SK-N-SH treated with all-trans-retinoic acid at 6 μM for 48 hours (cell line): ENCODE data around the gene WNK2.

Experiments
- ATAC-seq: fragments of 200-7000 bp; cut with Tn5 transposase; 3 replicates; pipeline ENCODE4 v1.9.1; 2020; ENCODE audit warnings: mild to moderate bottlenecking, moderate library complexity
- ARNTL ChIP-seq: fragments of 450-650 bp; formaldehyde crosslinking; IDR thresholded peaks from 2 replicates; pipeline ENCODE4 v1.5.0; 2020; ENCODE audit warnings: low read depth, mild to moderate bottlenecking, moderate library complexity, borderline replicate concordance
- BACH2 ChIP-seq: fragments of 250-450 bp; sonication (Bioruptor Pico); IDR thresholded peaks from 2 replicates; pipeline ENCODE4 v1.9.0; 2021; ENCODE audit warnings: mild to moderate bottlenecking, borderline replicate concordance
- CREB5 ChIP-seq: fragments of 250-450 bp; sonication (Bioruptor Pico); IDR thresholded peaks from 2 replicates; pipeline ENCODE4 v1.5.1; 2020; ENCODE audit warnings: low read depth, mild to moderate bottlenecking, moderate library complexity
- ISL1 ChIP-seq: fragments of 250-450 bp; sonication (Bioruptor Pico); IDR thresholded peaks from 2 replicates; pipeline ENCODE4 v2.1.2; 2022; ENCODE audit warnings: mild to moderate bottlenecking, moderate library complexity
- OSR1 ChIP-seq: fragments of 250-450 bp; sonication (Bioruptor Pico); IDR thresholded peaks from 2 replicates; pipeline ENCODE4 v1.8.0; 2022; ENCODE audit warnings: moderate library complexity, mild to moderate bottlenecking, inconsistent platforms
- PATZ1 ChIP-seq: fragments of 250-450 bp; sonication (Bioruptor Pico); IDR thresholded peaks from 2 replicates; pipeline ENCODE4 v1.8.0; 2020; ENCODE audit warnings: mild to moderate bottlenecking, moderate library complexity, borderline replicate concordance
- PPARA ChIP-seq: fragments of 250-450 bp; sonication (Bioruptor Pico); IDR thresholded peaks from 2 replicates; pipeline ENCODE4 v1.5.0; 2020; ENCODE audit warnings: mild to moderate bottlenecking, borderline replicate concordance
- RARB ChIP-seq: fragments of 250-450 bp; sonication (Bioruptor Pico); IDR thresholded peaks from 2 replicates; pipeline ENCODE4 v1.8.0; 2021; ENCODE audit warnings: mild to moderate bottlenecking, moderate library complexity
- SNAI2 ChIP-seq: fragments of 250-450 bp; sonication (Bioruptor Pico); IDR thresholded peaks from 2 replicates; pipeline ENCODE4 v1.5.0; 2020; ENCODE audit warnings: mild to moderate bottlenecking, moderate library complexity
- TOX ChIP-seq: fragments of 250-450 bp; sonication (Bioruptor Pico); IDR thresholded peaks from 2 replicates; pipeline ENCODE4 v1.8.0; 2021; ENCODE audit warnings: mild to moderate bottlenecking, moderate library complexity, borderline replicate concordance
- TSHZ2 ChIP-seq: fragments of 250-450 bp; sonication (Bioruptor Pico); IDR thresholded peaks from 2 replicates; pipeline ENCODE4 v1.5.0; 2020; ENCODE audit warnings: mild to moderate bottlenecking, moderate library complexity
- ZC3H10 ChIP-seq: fragments of 250-450 bp; sonication (Bioruptor Pico); IDR thresholded peaks from 2 replicates; pipeline ENCODE4 v1.5.1; 2021; ENCODE audit warnings: mild to moderate bottlenecking, moderate library complexity
- ZFP30 ChIP-seq: fragments of 450-650 bp; formaldehyde crosslinking; IDR thresholded peaks from 2 replicates; pipeline ENCODE4 v1.5.0; 2022; ENCODE audit warnings: mild to moderate bottlenecking, moderate library complexity
- ZNF565 ChIP-seq: fragments of 450-650 bp; formaldehyde crosslinking; conservative IDR thresholded peaks from 2 replicates; pipeline ENCODE4 v1.5.0; 2020; ENCODE audit warnings: low read depth, mild to moderate bottlenecking, moderate library complexity
- ZNF70 ChIP-seq: fragments of 450-650 bp; formaldehyde crosslinking; IDR thresholded peaks from 2 replicates; pipeline ENCODE4 v1.5.0; 2020; ENCODE audit warnings: mild to moderate bottlenecking, moderate library complexity
- ZNF8 ChIP-seq: fragments of 450-650 bp; formaldehyde crosslinking; IDR thresholded peaks from 2 replicates; pipeline ENCODE4 v1.5.0; 2020; ENCODE audit warnings: mild to moderate bottlenecking, moderate library complexity

Gene WNK2

GRCh38 chr9:93296889-93297480 lies 113.0 kb downstream of the WNK2 start:
- no peak for ATAC-seq
- TF ChIP-seq ARNTL (CRISPR knock-in tag): no peak
- TF ChIP-seq ISL1: no peak
- TF ChIP-seq PPARA (CRISPR knock-in tag): no peak
- no peak for TF ChIP-seq BACH2
- TF ChIP-seq ZNF70 (CRISPR knock-in tag): no peak
- no peak for TF ChIP-seq RARB (CRISPR knock-in tag)
- no peak for TF ChIP-seq ZNF8 (CRISPR knock-in tag)
- no peak for TF ChIP-seq TSHZ2 (CRISPR knock-in tag)
- no peak for TF ChIP-seq OSR1 (CRISPR knock-in tag)
- TF ChIP-seq TOX (CRISPR knock-in tag): no peak

GRCh38 chr9:93297659-93298497 lies 113.9 kb downstream of the WNK2 start:
- no peak for ATAC-seq
- TF ChIP-seq SNAI2 (CRISPR knock-in tag) (no peak), PATZ1 (no peak), BACH2 (no peak), ZNF565 (CRISPR knock-in tag) (no peak)

GRCh38 chr9:93298498-93299417 lies 114.8 kb downstream of the WNK2 start:
- TF ChIP-seq OSR1 (CRISPR knock-in tag): no peak
- TF ChIP-seq BACH2: no peak
- TF ChIP-seq ZC3H10: no peak
- no peak for ATAC-seq

- no peak for TF ChIP-seq ISL1
- ATAC-seq: no peak
Observed at GRCh38 chr9:93299418-93300174, 115.7 kb downstream of the WNK2 start.

- no peak for ATAC-seq
- TF ChIP-seq SNAI2 (CRISPR knock-in tag) (no peak), ZC3H10 (no peak), ZFP30 (CRISPR knock-in tag) (no peak), CREB5 (no peak)
Observed at GRCh38 chr9:93300175-93300572, 116.2 kb downstream of the WNK2 start.
